Liver (tissue), 3 donors: ENCODE data around the gene MYRF.

Source experiments
- EGR1 ChIP-seq, 2 donors: IDR thresholded peaks; 2 replicates each; pipeline ENCODE4 v1.6.1; 2016 to 2018; ENCODE audit warnings: antibody characterized with exemption in 2 of 2, low read depth in 2 of 2
- GABPA ChIP-seq, 2 donors: IDR thresholded peaks in 1 of 2; conservative IDR thresholded peaks in 1 of 2; 2 replicates each; pipeline ENCODE4 v1.6.1; 2016; ENCODE audit warnings: antibody characterized with exemption in 2 of 2, mild to moderate bottlenecking in 1 of 2, moderate library complexity in 1 of 2
- RAD21 ChIP-seq, 2 donors: IDR thresholded peaks; 2 replicates each; pipeline ENCODE4 v1.6.1; 2016; ENCODE audit warnings: antibody characterized with exemption in 2 of 2, mild to moderate bottlenecking in 2 of 2
- YY1 ChIP-seq: IDR thresholded peaks from 2 replicates; pipeline ENCODE4 v1.6.1; 2016; ENCODE audit warnings: antibody characterized with exemption, mild to moderate bottlenecking
- TF ChIP-seq, protein P1 (sequence below): IDR thresholded peaks from 2 replicates; pipeline ENCODE4 v1.6.1; 2016; ENCODE audit warnings: antibody characterized with exemption
- TF ChIP-seq, protein P2 (sequence below): fragments of 150-350 bp; IDR thresholded peaks from 2 replicates; pipeline ENCODE4 v1.5.1; 2017; ENCODE audit warnings: improper control_type of control experiment, low read depth, low read length; ENCODE audit not compliant: missing input control
- TF ChIP-seq, protein P3 (sequence below): IDR thresholded peaks from 2 replicates; pipeline ENCODE4 v1.6.1; 2016; ENCODE audit warnings: antibody characterized with exemption, mild to moderate bottlenecking
- TF ChIP-seq, protein P4 (sequence below): IDR thresholded peaks from 2 replicates; pipeline ENCODE4 v1.6.1; 2016; ENCODE audit warnings: antibody characterized with exemption
- donor health status: healthy.
- donor health status: healthy.

DNA sequence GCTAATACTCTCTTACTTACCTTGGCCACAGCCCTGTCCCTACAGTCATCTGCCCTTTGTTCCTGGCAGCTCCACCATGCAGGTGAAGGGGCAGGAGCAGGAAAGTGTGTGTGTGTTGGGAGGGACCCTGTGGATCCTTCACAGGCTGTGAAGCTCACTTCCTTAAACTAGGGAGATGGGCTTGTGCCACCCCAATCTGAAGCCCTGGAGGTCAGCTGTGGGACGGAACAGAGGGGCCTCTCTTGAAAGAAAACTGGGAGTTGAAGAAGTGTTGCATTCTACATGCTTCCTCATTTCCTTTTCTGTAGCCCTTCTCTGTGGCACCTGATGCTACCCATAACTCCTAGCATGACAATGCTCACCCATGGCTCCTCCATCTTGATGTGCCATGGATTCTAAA, 52.7 kb downstream of the MYRF start:
- TF ChIP-seq RAD21 (IDR thresholded peaks at IDR 0.05) (no peak), GABPA (IDR thresholded peaks at IDR 0.05 in 1 of 2, conservative IDR thresholded peaks at IDR 0.05 in 1 of 2) (no peak), EGR1 (IDR thresholded peaks at IDR 0.05; ENCODE audit: low read depth in 2 of 2) (no peak), YY1 (no peak)
- TF ChIP-seq, protein P1, sequence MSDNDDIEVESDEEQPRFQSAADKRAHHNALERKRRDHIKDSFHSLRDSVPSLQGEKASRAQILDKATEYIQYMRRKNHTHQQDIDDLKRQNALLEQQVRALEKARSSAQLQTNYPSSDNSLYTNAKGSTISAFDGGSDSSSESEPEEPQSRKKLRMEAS = no peak
- TF ChIP-seq, protein P2, sequence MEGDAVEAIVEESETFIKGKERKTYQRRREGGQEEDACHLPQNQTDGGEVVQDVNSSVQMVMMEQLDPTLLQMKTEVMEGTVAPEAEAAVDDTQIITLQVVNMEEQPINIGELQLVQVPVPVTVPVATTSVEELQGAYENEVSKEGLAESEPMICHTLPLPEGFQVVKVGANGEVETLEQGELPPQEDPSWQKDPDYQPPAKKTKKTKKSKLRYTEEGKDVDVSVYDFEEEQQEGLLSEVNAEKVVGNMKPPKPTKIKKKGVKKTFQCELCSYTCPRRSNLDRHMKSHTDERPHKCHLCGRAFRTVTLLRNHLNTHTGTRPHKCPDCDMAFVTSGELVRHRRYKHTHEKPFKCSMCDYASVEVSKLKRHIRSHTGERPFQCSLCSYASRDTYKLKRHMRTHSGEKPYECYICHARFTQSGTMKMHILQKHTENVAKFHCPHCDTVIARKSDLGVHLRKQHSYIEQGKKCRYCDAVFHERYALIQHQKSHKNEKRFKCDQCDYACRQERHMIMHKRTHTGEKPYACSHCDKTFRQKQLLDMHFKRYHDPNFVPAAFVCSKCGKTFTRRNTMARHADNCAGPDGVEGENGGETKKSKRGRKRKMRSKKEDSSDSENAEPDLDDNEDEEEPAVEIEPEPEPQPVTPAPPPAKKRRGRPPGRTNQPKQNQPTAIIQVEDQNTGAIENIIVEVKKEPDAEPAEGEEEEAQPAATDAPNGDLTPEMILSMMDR = no peak
- TF ChIP-seq, protein P3, sequence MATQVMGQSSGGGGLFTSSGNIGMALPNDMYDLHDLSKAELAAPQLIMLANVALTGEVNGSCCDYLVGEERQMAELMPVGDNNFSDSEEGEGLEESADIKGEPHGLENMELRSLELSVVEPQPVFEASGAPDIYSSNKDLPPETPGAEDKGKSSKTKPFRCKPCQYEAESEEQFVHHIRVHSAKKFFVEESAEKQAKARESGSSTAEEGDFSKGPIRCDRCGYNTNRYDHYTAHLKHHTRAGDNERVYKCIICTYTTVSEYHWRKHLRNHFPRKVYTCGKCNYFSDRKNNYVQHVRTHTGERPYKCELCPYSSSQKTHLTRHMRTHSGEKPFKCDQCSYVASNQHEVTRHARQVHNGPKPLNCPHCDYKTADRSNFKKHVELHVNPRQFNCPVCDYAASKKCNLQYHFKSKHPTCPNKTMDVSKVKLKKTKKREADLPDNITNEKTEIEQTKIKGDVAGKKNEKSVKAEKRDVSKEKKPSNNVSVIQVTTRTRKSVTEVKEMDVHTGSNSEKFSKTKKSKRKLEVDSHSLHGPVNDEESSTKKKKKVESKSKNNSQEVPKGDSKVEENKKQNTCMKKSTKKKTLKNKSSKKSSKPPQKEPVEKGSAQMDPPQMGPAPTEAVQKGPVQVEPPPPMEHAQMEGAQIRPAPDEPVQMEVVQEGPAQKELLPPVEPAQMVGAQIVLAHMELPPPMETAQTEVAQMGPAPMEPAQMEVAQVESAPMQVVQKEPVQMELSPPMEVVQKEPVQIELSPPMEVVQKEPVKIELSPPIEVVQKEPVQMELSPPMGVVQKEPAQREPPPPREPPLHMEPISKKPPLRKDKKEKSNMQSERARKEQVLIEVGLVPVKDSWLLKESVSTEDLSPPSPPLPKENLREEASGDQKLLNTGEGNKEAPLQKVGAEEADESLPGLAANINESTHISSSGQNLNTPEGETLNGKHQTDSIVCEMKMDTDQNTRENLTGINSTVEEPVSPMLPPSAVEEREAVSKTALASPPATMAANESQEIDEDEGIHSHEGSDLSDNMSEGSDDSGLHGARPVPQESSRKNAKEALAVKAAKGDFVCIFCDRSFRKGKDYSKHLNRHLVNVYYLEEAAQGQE = no peak
- TF ChIP-seq, protein P4, sequence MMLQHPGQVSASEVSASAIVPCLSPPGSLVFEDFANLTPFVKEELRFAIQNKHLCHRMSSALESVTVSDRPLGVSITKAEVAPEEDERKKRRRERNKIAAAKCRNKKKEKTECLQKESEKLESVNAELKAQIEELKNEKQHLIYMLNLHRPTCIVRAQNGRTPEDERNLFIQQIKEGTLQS = no peak
